ENCODE data around the gene TMTC4. TPM values are rescaled to one million over a fixed set of nuclear protein-coding genes. Genes with fewer than 3 reads are reported as not detected.
A peak's percentile ranks its signal among the peaks of the same experiment; 100 is the strongest.

The TMTC4 gene
- total RNA-seq, 1 experiment from 2014 or later, result 15.1 TPM

- Histone ChIP-seq H3K4me2 (ENCODE audit: low read length) (no peak overlapping the region), H3K27me3 (ENCODE audit: low read length) (no peaks in the 10 kb centered on the region), H3K9me3 (ENCODE audit: low read length) (no peaks in the 10 kb centered on the region), H3F3A (ENCODE audit: low read length, unreplicated experiment) (no peaks in the 10 kb centered on the region), H3K4me3 (ENCODE audit: low read length) (no peak overlapping the region; the same call in 1 of the 2 replicates), H2AFZ (ENCODE audit: low read length) (peak overlapping the region; percentile 59; the same call in 1 of the 2 replicates), H3K4me1 (ENCODE audit: insufficient read depth, low read length) (no peaks in the 10 kb centered on the region), H4K20me1 (ENCODE audit: low read length) (no peaks in the 10 kb centered on the region), H3K9me2 (replicated peaks; ENCODE audit: low read length) (no peaks in the 10 kb centered on the region), H3K79me2 (ENCODE audit: low read length) (no peaks in the 10 kb centered on the region), H3K9ac (ENCODE audit: low read length) (no peak overlapping the region), H3K36me3 (ENCODE audit: low read depth, low read length) (no peaks in the 10 kb centered on the region), H3K27ac (ENCODE audit: low read length) (no peak overlapping the region)
- intact Hi-C loops (cut with micrococcal nuclease), result no loop called here
- DNase-seq (no peak), ATAC-seq (no peak)
- ChIA-PET CTCF (no interaction called here), POLR2A (ENCODE audit: unreplicated experiment) (no interaction called here)
- TF ChIP-seq EZH2phosphoT487 (IDR thresholded peaks at IDR 0.05; ENCODE audit: borderline replicate concordance, low read length) (no peak), CTCF (conservative IDR thresholded peaks at IDR 0.05; ENCODE audit: low read depth, low read length) (no peak), EZH2 (IDR thresholded peaks at IDR 0.05; ENCODE audit: low read length, unreplicated experiment) (no peak)
- no TSS peak for BruUV-seq (replicated peaks)
Measured at GRCh38 chr13:100589178-100589725, 85.3 kb downstream of the TMTC4 start.

- ATAC-seq (peak; percentile 92), DNase-seq (peak; percentile 27)
- intact Hi-C loops (cut with micrococcal nuclease), result no loop called here
- Histone ChIP-seq H3K27ac (ENCODE audit: low read length) (no peak within 1 kb of the TSS), H3K9ac (ENCODE audit: low read length) (peak within 1 kb of the TSS; percentile 61), H3F3A (ENCODE audit: low read length, unreplicated experiment) (no peaks in the 10 kb centered on the region), H3K9me3 (ENCODE audit: low read length) (no peaks in the 10 kb centered on the region), H3K4me1 (ENCODE audit: insufficient read depth, low read length) (no peaks in the 10 kb centered on the region), H3K27me3 (ENCODE audit: low read length) (no peaks in the 10 kb centered on the region), H4K20me1 (ENCODE audit: low read length) (no peaks in the 10 kb centered on the region), H2AFZ (ENCODE audit: low read length) (peak within 1 kb of the TSS; percentile 71), H3K9me2 (replicated peaks; ENCODE audit: low read length) (no peaks in the 10 kb centered on the region), H3K4me3 (ENCODE audit: low read length) (peak within 1 kb of the TSS; percentile 63), H3K36me3 (ENCODE audit: low read depth, low read length) (no peaks in the 10 kb centered on the region), H3K79me2 (ENCODE audit: low read length) (no peaks in the 10 kb centered on the region), H3K4me2 (ENCODE audit: low read length) (peak within 1 kb of the TSS; percentile 81)
- CTCF ChIA-PET, result interaction anchor here (0.7 kb wide), 1 partner anchor 11 kb away, joined by 3 read pairs; no protein-coding TSS in a partner anchor
- BruUV-seq (replicated peaks), result no TSS peak
- POLR2A ChIA-PET (ENCODE audit: unreplicated experiment), result interaction anchor here (0.7 kb wide), 1 partner anchor 13 kb away, joined by 4 read pairs; no protein-coding TSS in a partner anchor
- no peak for TF ChIP-seq EZH2 (IDR thresholded peaks at IDR 0.05; ENCODE audit: low read length, unreplicated experiment)
- no peak for TF ChIP-seq EZH2phosphoT487 (IDR thresholded peaks at IDR 0.05; ENCODE audit: borderline replicate concordance, low read length)
- TF ChIP-seq CTCF (conservative IDR thresholded peaks at IDR 0.05; ENCODE audit: low read depth, low read length), result peak; percentile 51
Measured at GRCh38 chr13:100588331-100589177, 86.0 kb downstream of the TMTC4 start, which contains the start of gene GGACT. Gene GGACT (minus strand): TSS chr13:100588789. CDS start chr13:100532591, 56,198 bp downstream.

Data from PC-3 (cell line).